Measurements from ENCODE around the gene TANGO2. TPM values are rescaled to one million over a fixed set of nuclear protein-coding genes. Genes with fewer than 3 reads are reported as not detected.

TANGO2 gene
- polyA plus RNA-seq, 4 donors = 16.5 to 23.3 (median 20.9) TPM

DNA sequence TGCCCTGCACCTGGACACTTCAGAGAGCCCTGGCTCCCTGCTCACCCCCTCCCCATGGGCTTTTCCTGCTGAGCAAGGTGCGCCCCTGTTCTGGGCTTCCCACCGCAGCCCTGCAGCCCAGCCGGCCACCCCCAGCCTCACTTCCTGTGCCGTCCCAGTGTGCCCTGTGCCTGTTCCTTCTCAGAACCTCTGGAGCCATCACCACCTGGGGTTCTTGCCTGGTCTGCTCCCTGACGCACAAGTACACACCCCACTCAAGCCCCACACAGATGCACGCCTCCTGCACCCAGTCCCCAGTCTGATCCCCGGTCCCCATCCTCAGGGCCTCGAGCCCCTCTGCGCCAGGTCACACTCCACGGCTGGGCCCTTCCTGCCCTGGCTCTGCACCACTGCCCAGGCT is 35.3 kb downstream of the TANGO2 start:
- Histone ChIP-seq H3K27ac (ENCODE audit: low read depth in 1 of 3, low read length in 2 of 3) (no peak overlapping the region), H3K4me3 (ENCODE audit: low read depth in 1 of 3, low read length in 3 of 3) (no peak overlapping the region), H3K9me3 (ENCODE audit: control insufficient read depth in 2 of 2, insufficient read depth in 1 of 2, low read depth in 1 of 2, low read length in 1 of 2) (no peaks in the 10 kb centered on the region), H3K4me1 (ENCODE audit: control insufficient read depth in 3 of 3, insufficient read depth in 2 of 3, low read depth in 1 of 3, low read length in 2 of 3) (no peaks in the 10 kb centered on the region), H3K36me3 (ENCODE audit: control insufficient read depth in 3 of 3, insufficient read depth in 2 of 3, low read depth in 1 of 3, low read length in 3 of 3) (peaks cover 4 to 70% (median 12%) of the 10 kb centered on the region in 3 donors), H3K27me3 (ENCODE audit: control insufficient read depth in 3 of 3, insufficient read depth in 3 of 3, low read length in 3 of 3) (no peaks in the 10 kb centered on the region)
- FAIRE-seq = no peak
- no peak for DNase-seq
- 90 to 100% (median 93%) methylated on average over 7 to 10 of the region's 10 CpGs for WGBS, 3 donors

DNA sequence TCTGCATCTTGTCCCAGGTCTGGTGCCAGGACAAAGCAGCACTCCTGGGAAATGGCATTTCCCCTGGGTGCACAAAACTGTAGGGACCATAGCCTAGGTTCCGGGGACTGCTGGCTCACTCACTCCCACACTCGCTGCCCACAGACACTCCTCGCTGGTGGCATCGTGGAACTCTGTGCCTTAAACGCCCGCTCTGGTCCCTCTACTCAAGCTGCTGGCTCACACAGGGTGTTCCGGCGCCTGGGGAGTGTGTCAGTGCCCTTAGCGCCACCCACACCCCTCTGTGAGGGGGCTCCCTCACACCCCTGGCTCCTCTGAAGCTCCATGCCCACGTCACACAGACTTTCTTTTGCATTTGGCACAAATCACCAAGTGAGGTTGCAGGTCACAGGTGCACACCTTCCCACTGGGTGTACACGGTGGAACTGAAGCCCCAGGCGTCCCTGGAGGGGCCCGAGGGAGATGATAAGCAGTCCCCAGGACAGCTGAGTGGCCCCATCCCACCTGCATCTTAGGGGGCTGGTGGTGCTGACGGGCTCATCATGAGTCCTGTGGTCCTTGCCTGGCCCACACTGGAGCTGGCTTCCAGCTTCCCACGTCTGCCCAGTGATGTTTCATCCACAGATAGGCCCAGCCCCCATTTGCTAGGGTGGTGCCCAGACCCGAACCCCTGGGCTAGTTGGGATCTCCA is 35.9 kb downstream of the TANGO2 start:
- H3K4me3 ChIP-seq (ENCODE audit: low read depth in 1 of 3, low read length in 3 of 3) = no peak overlapping the region
- no peaks in the 10 kb centered on the region for H3K9me3 ChIP-seq (ENCODE audit: control insufficient read depth in 2 of 2, insufficient read depth in 1 of 2, low read depth in 1 of 2, low read length in 1 of 2)
- H3K27ac ChIP-seq (ENCODE audit: low read depth in 1 of 3, low read length in 2 of 3) = no peak overlapping the region
- no peaks in the 10 kb centered on the region for H3K4me1 ChIP-seq (ENCODE audit: control insufficient read depth in 3 of 3, insufficient read depth in 2 of 3, low read depth in 1 of 3, low read length in 2 of 3)
- FAIRE-seq (no peak), DNase-seq (no peak)
- peaks cover 6 to 74% (median 15%) of the 10 kb centered on the region in 3 donors for H3K36me3 ChIP-seq (ENCODE audit: control insufficient read depth in 3 of 3, insufficient read depth in 2 of 3, low read depth in 1 of 3, low read length in 3 of 3)
- H3K27me3 ChIP-seq (ENCODE audit: control insufficient read depth in 3 of 3, insufficient read depth in 3 of 3, low read length in 3 of 3) = no peaks in the 10 kb centered on the region
- 93 to 94% (median 94%) methylated on average over 16 of the region's 16 CpGs for WGBS, 3 donors

DNA sequence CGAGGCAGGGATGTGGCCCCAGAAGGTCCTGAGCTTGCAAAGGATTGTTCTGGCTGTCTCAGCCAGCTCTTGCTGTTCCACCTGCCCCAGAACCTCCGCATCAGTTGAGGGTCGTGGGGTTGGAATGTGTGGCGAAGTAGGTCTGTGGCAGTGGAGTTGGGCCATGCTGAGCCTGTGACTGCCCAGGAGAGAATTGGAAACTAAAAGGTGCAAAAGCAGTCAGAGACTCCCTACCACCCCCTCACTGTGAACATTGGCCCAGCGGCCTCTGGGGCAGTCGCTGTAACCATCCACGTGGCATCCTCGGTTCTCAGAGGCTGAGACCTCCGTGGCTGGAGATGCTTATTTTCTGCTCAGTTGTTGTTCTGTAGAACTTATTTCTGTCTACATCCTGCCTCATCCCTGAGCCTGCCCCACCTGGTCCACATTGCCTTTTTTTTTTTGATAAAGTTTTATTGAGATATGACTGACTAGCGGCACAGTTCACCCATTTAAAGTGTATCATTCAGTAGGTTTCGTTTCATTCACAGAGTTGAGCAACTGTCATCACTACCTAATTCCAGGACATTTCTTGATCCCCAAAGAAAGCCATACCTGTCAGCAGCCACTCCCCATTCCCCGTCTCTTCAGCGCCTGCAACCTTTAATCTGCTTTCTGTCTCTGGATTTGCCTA is 36.8 kb downstream of the TANGO2 start:
- Histone ChIP-seq H3K36me3 (ENCODE audit: control insufficient read depth in 3 of 3, insufficient read depth in 2 of 3, low read depth in 1 of 3, low read length in 3 of 3) (peaks cover 6 to 74% (median 15%) of the 10 kb centered on the region in 3 donors), H3K4me1 (ENCODE audit: control insufficient read depth in 3 of 3, insufficient read depth in 2 of 3, low read depth in 1 of 3, low read length in 2 of 3) (no peaks in the 10 kb centered on the region), H3K4me3 (ENCODE audit: low read depth in 1 of 3, low read length in 3 of 3) (no peak overlapping the region), H3K9me3 (ENCODE audit: control insufficient read depth in 2 of 2, insufficient read depth in 1 of 2, low read depth in 1 of 2, low read length in 1 of 2) (no peaks in the 10 kb centered on the region), H3K27ac (ENCODE audit: low read depth in 1 of 3, low read length in 2 of 3) (no peak overlapping the region), H3K27me3 (ENCODE audit: control insufficient read depth in 3 of 3, insufficient read depth in 3 of 3, low read length in 3 of 3) (no peaks in the 10 kb centered on the region)
- DNase-seq (no peak), FAIRE-seq (no peak)
- WGBS, 3 donors = 96 to 97% (median 97%) methylated on average over 13 of the region's 13 CpGs

DNA sequence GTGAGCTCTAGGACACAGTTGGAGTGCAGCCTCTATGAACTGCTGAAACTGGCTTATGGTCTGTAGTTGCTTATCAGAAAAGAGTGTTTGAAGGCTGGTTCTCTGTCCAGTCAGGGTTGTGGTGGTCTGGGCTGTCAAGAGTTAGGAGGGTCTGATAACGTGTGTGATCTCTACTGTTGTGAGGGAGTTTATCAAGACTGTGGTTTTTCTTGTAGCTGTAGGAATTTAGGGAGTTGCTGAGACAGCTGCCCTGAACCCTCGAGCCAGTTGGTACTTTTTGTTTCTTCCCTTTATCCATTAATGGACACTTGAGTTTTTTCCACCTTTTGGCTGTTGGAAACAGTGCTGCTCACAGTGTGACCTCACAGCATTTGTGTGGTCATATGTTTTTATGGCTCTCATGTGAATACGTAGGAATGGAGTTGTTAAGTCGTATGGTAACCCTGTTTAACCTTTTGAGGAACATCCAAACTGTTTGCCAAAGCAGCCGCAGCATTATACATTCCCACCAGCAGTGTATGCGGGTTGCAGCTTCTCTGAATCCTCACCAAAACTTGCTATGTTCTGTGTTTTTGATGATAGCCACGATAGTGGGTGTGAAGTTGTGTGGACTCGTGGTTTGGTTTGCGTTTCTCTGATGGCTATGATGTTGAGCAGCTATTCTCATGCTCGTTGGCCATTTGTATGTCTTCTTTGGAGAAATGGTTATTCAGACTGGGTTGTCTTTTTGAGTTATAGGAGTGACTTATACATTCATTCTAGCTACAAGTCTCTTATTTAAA is 38.3 kb downstream of the TANGO2 start:
- FAIRE-seq (no peak), DNase-seq (no peak)
- Histone ChIP-seq H3K27me3 (ENCODE audit: control insufficient read depth in 3 of 3, insufficient read depth in 3 of 3, low read length in 3 of 3) (no peaks in the 10 kb centered on the region), H3K9me3 (ENCODE audit: control insufficient read depth in 2 of 2, insufficient read depth in 1 of 2, low read depth in 1 of 2, low read length in 1 of 2) (no peaks in the 10 kb centered on the region), H3K4me1 (ENCODE audit: control insufficient read depth in 3 of 3, insufficient read depth in 2 of 3, low read depth in 1 of 3, low read length in 2 of 3) (no peaks in the 10 kb centered on the region), H3K4me3 (ENCODE audit: low read depth in 1 of 3, low read length in 3 of 3) (no peak overlapping the region), H3K27ac (ENCODE audit: low read depth in 1 of 3, low read length in 2 of 3) (no peak overlapping the region), H3K36me3 (ENCODE audit: control insufficient read depth in 3 of 3, insufficient read depth in 2 of 3, low read depth in 1 of 3, low read length in 3 of 3) (peaks cover 5 to 74% (median 13%) of the 10 kb centered on the region in 3 donors)
- 81 to 87% (median 83%) methylated on average over 10 of the region's 10 CpGs for WGBS, 3 donors

DNA sequence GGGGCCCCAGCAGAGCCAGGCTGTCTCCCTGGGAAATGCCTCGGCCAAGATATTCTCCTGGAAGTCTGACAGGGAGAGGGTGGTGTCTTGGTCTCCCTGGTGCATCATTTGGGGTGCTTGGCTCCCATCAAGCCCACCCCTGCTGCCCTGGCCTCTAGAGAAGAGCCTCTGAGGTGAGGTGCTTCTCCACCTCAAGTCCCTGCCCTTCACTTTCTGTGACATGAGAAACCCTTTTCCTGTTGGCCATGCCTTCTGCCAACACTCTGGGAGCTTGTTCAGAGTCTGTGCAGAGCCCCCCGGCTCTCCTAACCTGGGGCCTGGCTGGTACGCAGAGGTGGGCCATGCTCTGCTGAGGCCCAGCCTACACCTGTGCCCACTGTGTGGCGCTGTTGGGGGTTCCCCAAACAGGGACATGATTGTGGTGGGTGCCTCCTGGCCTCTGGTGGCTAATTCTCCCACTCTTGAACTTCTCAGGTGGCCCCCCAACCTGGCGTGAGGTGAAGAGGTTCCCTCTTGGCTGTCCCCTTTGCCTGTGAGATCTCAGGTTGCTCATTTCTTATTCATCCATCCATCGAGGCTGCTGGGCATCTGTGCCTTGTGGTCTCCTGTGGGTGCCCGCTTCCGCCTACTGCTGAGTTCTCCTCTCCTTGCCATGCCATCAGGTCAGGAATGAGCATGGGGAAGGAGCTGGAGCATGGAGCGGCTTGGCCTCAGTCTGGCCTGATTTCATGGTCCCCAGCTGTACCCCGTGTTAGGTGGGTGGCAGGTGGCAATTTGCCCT is 40.0 kb downstream of the TANGO2 start:
- no peak overlapping the region for H3K4me3 ChIP-seq (ENCODE audit: low read depth in 1 of 3, low read length in 3 of 3)
- H3K27ac ChIP-seq (ENCODE audit: low read depth in 1 of 3, low read length in 2 of 3) = no peak overlapping the region
- H3K4me1 ChIP-seq (ENCODE audit: control insufficient read depth in 3 of 3, insufficient read depth in 2 of 3, low read depth in 1 of 3, low read length in 2 of 3) = no peaks in the 10 kb centered on the region
- H3K27me3 ChIP-seq (ENCODE audit: control insufficient read depth in 3 of 3, insufficient read depth in 3 of 3, low read length in 3 of 3) = no peaks in the 10 kb centered on the region
- no peak for DNase-seq
- WGBS, 3 donors = 92 to 96% (median 94%) methylated on average over 10 of the region's 10 CpGs
- H3K36me3 ChIP-seq (ENCODE audit: control insufficient read depth in 3 of 3, insufficient read depth in 2 of 3, low read depth in 1 of 3, low read length in 3 of 3) = peaks cover 5 to 71% (median 11%) of the 10 kb centered on the region in 3 donors
- no peak for FAIRE-seq
- H3K9me3 ChIP-seq (ENCODE audit: control insufficient read depth in 2 of 2, insufficient read depth in 1 of 2, low read depth in 1 of 2, low read length in 1 of 2) = no peaks in the 10 kb centered on the region

DNA sequence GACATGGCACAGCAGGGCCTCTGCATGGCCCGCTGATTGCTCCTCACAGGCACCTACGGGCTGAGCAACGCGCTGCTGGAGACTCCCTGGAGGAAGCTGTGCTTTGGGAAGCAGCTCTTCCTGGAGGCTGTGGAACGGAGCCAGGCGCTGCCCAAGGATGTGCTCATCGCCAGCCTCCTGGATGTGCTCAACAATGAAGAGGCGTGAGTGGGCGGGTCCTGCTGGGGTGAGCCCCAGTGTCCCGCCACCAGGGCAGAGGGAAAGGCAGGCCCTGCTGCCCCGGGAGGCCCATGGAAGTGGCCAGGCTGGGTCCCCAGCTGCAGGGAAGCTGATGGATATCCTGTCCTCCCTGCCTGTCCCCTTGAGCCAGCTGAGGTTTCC is 40.6 kb downstream of the TANGO2 start:
- no peak for FAIRE-seq
- no peak overlapping the region for H3K27ac ChIP-seq (ENCODE audit: low read depth in 1 of 3, low read length in 2 of 3)
- no peaks in the 10 kb centered on the region for H3K27me3 ChIP-seq (ENCODE audit: control insufficient read depth in 3 of 3, insufficient read depth in 3 of 3, low read length in 3 of 3)
- WGBS, 3 donors = 89 to 91% (median 89%) methylated on average over 8 to 11 of the region's 11 CpGs
- H3K4me3 ChIP-seq (ENCODE audit: low read depth in 1 of 3, low read length in 3 of 3) = no peak overlapping the region
- no peaks in the 10 kb centered on the region for H3K9me3 ChIP-seq (ENCODE audit: control insufficient read depth in 2 of 2, insufficient read depth in 1 of 2, low read depth in 1 of 2, low read length in 1 of 2)
- H3K4me1 ChIP-seq (ENCODE audit: control insufficient read depth in 3 of 3, insufficient read depth in 2 of 3, low read depth in 1 of 3, low read length in 2 of 3) = no peaks in the 10 kb centered on the region
- peaks cover 5 to 66% (median 6%) of the 10 kb centered on the region in 3 donors for H3K36me3 ChIP-seq (ENCODE audit: control insufficient read depth in 3 of 3, insufficient read depth in 2 of 3, low read depth in 1 of 3, low read length in 3 of 3)
- no peak for DNase-seq

DNA sequence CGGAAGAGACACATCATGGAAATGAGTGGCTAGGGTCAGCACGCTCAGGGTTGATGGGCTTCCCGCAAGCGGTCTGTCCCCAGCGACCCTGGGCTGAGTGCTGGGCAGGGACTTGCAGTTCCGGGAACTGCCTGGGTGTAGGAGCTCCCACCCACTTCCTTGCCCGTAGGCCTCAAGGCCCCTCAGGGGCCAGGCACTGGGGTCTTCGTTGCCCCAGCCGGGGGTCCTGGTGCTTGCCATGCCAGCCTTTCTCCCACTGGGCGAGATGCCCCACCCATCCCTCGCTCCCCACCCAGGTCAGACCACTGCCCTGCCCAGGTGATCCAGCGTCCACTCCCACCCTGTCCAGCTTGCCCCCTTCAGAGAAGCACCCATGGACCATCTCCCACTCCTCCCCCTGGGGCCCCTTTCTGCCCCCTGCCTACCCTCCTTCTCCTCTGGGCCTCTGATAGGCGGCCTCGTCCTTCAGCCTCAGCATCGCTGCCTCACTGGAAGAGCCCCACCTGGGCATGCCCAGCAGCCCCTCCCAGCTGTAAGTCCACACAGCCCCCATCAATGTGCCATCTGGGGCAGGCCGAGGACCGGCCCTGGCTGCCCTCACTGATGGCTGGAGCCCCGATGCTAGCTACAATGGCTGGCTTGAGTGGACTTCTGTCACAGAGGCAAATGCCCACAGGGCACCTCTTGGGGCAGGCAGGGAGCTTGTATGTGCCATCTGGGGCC is 41.3 kb downstream of the TANGO2 start:
- FAIRE-seq = no peak
- DNase-seq = no peak
- 93 to 96% (median 95%) methylated on average over 17 to 18 of the region's 18 CpGs for WGBS, 3 donors

More for the DNA sequence above, 41.3 kb downstream of the TANGO2 start:
- Histone ChIP-seq H3K27me3 (ENCODE audit: control insufficient read depth in 3 of 3, insufficient read depth in 3 of 3, low read length in 3 of 3) (no peaks in the 10 kb centered on the region), H3K4me1 (ENCODE audit: control insufficient read depth in 3 of 3, insufficient read depth in 2 of 3, low read depth in 1 of 3, low read length in 2 of 3) (no peaks in the 10 kb centered on the region), H3K9me3 (ENCODE audit: control insufficient read depth in 2 of 2, insufficient read depth in 1 of 2, low read depth in 1 of 2, low read length in 1 of 2) (no peaks in the 10 kb centered on the region), H3K4me3 (ENCODE audit: low read depth in 1 of 3, low read length in 3 of 3) (no peak overlapping the region), H3K27ac (ENCODE audit: low read depth in 1 of 3, low read length in 2 of 3) (no peak overlapping the region), H3K36me3 (ENCODE audit: control insufficient read depth in 3 of 3, insufficient read depth in 2 of 3, low read depth in 1 of 3, low read length in 3 of 3) (peaks cover 5 to 59% (median 6%) of the 10 kb centered on the region in 3 donors)

Measured in small intestine (tissue), 7 donors.